H9 (cell line): ENCODE measurements around the gene IL1RL1. TPM values are rescaled to one million over a fixed set of nuclear protein-coding genes. Genes with fewer than 3 reads are reported as not detected.

ENCODE experiments used
- DNase-seq: peaks from one replicate; pipeline ENCODE4 v3.0.0-alpha.2; 2017
- H2AFZ ChIP-seq: one replicate; pipeline ENCODE4 v1.6.1; 2013; ENCODE audit warnings: mild to moderate bottlenecking, low read length, control low read depth, moderate library complexity
- H2AK5ac ChIP-seq: 2 replicates; pipeline ENCODE4 v1.6.1; 2013; ENCODE audit warnings: low read length, control low read depth, mixed read lengths; ENCODE audit not compliant: insufficient read length
- H2BK120ac ChIP-seq: one replicate; pipeline ENCODE4 v1.6.1; 2013; ENCODE audit warnings: low read depth, mild to moderate bottlenecking, low read length, control low read depth, inconsistent platforms; ENCODE audit not compliant: poor library complexity, severe bottlenecking
- H2BK12ac ChIP-seq: 2 replicates; pipeline ENCODE4 v1.6.1; 2013; ENCODE audit warnings: low read length, control low read depth, mixed read lengths, low read depth; ENCODE audit not compliant: insufficient read length
- H2BK15ac ChIP-seq: 2 replicates; pipeline ENCODE4 v1.6.1; 2013; ENCODE audit warnings: low read depth, low read length, control low read depth
- H2BK20ac ChIP-seq: one replicate; pipeline ENCODE4 v1.6.1; 2013; ENCODE audit warnings: low read depth, mild to moderate bottlenecking, low read length, control low read depth, inconsistent platforms; ENCODE audit not compliant: poor library complexity, severe bottlenecking
- H2BK5ac ChIP-seq: 2 replicates; pipeline ENCODE4 v1.6.1; 2013; ENCODE audit warnings: low read length, control low read depth, mixed read lengths; ENCODE audit not compliant: insufficient read length
- H3K14ac ChIP-seq: 2 replicates; pipeline ENCODE4 v1.6.1; 2013; ENCODE audit warnings: low read length, control low read depth; ENCODE audit not compliant: insufficient read depth
- H3K18ac ChIP-seq: 2 replicates; pipeline ENCODE4 v1.6.1; 2013; ENCODE audit warnings: low read depth, mild to moderate bottlenecking, mixed read lengths, low read length, control low read depth; ENCODE audit not compliant: insufficient read length
- H3K23ac ChIP-seq: 2 replicates; pipeline ENCODE4 v1.6.1; 2013; ENCODE audit warnings: low read length, control low read depth, mixed read lengths, low read depth; ENCODE audit not compliant: insufficient read length
- H3K23me2 ChIP-seq: 2 replicates; pipeline ENCODE4 v1.6.1; 2013; ENCODE audit warnings: low read depth, mild to moderate bottlenecking, mixed read lengths, low read length, control low read depth; ENCODE audit not compliant: insufficient read length, poor library complexity, severe bottlenecking
- H3K27ac ChIP-seq: 2 replicates; pipeline ENCODE4 v1.5.1; 2013; ENCODE audit warnings: low read length, control low read depth, mixed read lengths, low read depth; ENCODE audit not compliant: insufficient read length
- H3K27me3 ChIP-seq: 2 replicates; pipeline ENCODE4 v1.6.1; 2013; ENCODE audit warnings: low read length, control low read depth, inconsistent platforms; ENCODE audit not compliant: insufficient read depth
- H3K4ac ChIP-seq: 2 replicates; pipeline ENCODE4 v1.6.1; 2013; ENCODE audit warnings: low read depth, mild to moderate bottlenecking, control low read depth, inconsistent platforms, low read length, moderate library complexity
- H3K4me1 ChIP-seq: 2 replicates; pipeline ENCODE4 v1.6.1; 2013; ENCODE audit warnings: low read length, control low read depth, inconsistent platforms; ENCODE audit not compliant: insufficient read depth
- H3K4me2 ChIP-seq: 2 replicates; pipeline ENCODE4 v1.6.1; 2013; ENCODE audit warnings: low read length, control low read depth, mixed read lengths; ENCODE audit not compliant: insufficient read length, insufficient read depth
- H3K56ac ChIP-seq: 2 replicates; pipeline ENCODE4 v1.6.1; 2013; ENCODE audit warnings: low read depth, mild to moderate bottlenecking, mixed read lengths, low read length, control low read depth; ENCODE audit not compliant: insufficient read length
- H3K79me1 ChIP-seq: 2 replicates; pipeline ENCODE4 v1.6.1; 2013; ENCODE audit warnings: low read depth, mild to moderate bottlenecking, moderate library complexity, low read length, control low read depth, inconsistent platforms; ENCODE audit not compliant: insufficient read depth, poor library complexity, severe bottlenecking
- H3K79me2 ChIP-seq: 2 replicates; pipeline ENCODE4 v1.6.1; 2013; ENCODE audit warnings: low read length, control low read depth, inconsistent platforms; ENCODE audit not compliant: insufficient read depth
- H3K9ac ChIP-seq: 2 replicates; pipeline ENCODE4 v1.6.1; 2013; ENCODE audit warnings: low read length, control low read depth, mixed read lengths; ENCODE audit not compliant: insufficient read length; ENCODE audit errors: extremely low read depth
- H3K9me3 ChIP-seq: one replicate; pipeline ENCODE4 v1.6.1; 2013; ENCODE audit warnings: low read depth, low read length, inconsistent platforms; ENCODE audit not compliant: control insufficient read depth
- H3T11ph ChIP-seq: one replicate; pipeline ENCODE4 v1.6.1; 2013; ENCODE audit warnings: mild to moderate bottlenecking, low read length, control low read depth, inconsistent platforms
- H4K20me1 ChIP-seq: one replicate; pipeline ENCODE4 v1.6.1; 2013; ENCODE audit not compliant: control insufficient read depth, insufficient read length, insufficient read depth
- H4K5ac ChIP-seq: 2 replicates; pipeline ENCODE4 v1.6.1; 2013; ENCODE audit warnings: low read depth, mild to moderate bottlenecking, mixed read lengths, low read length, control low read depth; ENCODE audit not compliant: insufficient read length
- H4K8ac ChIP-seq: replicated peaks from 2 replicates; pipeline ENCODE4 v1.6.1; 2013; ENCODE audit warnings: low read length, control low read depth, mixed read lengths, low read depth; ENCODE audit not compliant: insufficient read length
- H4K91ac ChIP-seq: 2 replicates; pipeline ENCODE4 v1.6.1; 2013; ENCODE audit warnings: low read depth, mild to moderate bottlenecking, moderate library complexity, mixed read lengths, low read length, control low read depth; ENCODE audit not compliant: insufficient read length
- H3K27ac Mint-ChIP-seq, 3 experiments: 2 replicates in 2 of 3; 3 replicates in 1 of 3; pipeline ENCODE4 v1.8.0; 2020 to 2021; ENCODE audit warnings: mixed read lengths in 3 of 3, mild to moderate bottlenecking in 1 of 3, moderate library complexity in 1 of 3
- H3K27me3 Mint-ChIP-seq: 2 replicates; pipeline ENCODE4 v1.8.0; 2021; ENCODE audit warnings: low read depth, mild to moderate bottlenecking, moderate library complexity, mixed read lengths
- H3K36me3 Mint-ChIP-seq, 3 experiments: 2 replicates in 2 of 3; 3 replicates in 1 of 3; pipeline ENCODE4 v1.8.0; 2020 to 2021; ENCODE audit warnings: low read depth in 3 of 3, mixed read lengths in 3 of 3; ENCODE audit not compliant: insufficient read depth in 1 of 3
- H3K4me1 Mint-ChIP-seq, 2 experiments: 2 replicates each; pipeline ENCODE4 v1.8.0; 2020; ENCODE audit warnings: mixed read lengths in 2 of 2
- H3K4me3 Mint-ChIP-seq, 2 experiments: 2 replicates in 1 of 2; 3 replicates in 1 of 2; pipeline ENCODE4 v1.8.0; 2020 to 2021; ENCODE audit warnings: mild to moderate bottlenecking in 2 of 2, mixed read lengths in 2 of 2, moderate library complexity in 1 of 2
- H3K9me3 Mint-ChIP-seq, 2 experiments: 2 replicates in 1 of 2; 3 replicates in 1 of 2; pipeline ENCODE4 v1.8.0; 2020; ENCODE audit warnings: mild to moderate bottlenecking in 2 of 2, mixed read lengths in 2 of 2, moderate library complexity in 1 of 2
- WGBS: extraction: QIAGEN DNeasy Blood & Tissue Kit; methylation state at CpG from one replicate; pipeline ENCODE4 v1.1.7; 2013; ENCODE audit warnings: missing lambda C conversion rate, low lambda C conversion rate, mixed read lengths; ENCODE audit not compliant: insufficient read length; ENCODE audit errors: extremely low coverage; 5-methylcytosine and 5-hydroxymethylcytosine counted together
- total RNA-seq: library from RNA; stranded (reverse); gene quantifications from 2 replicates; pipeline ENCODE4 v1.2.1, GENCODE V29; 2021
- TF ChIP-seq, protein P1 (sequence below): fragments of 200-600 bp; sonication (generic); conservative IDR thresholded peaks from 3 replicates; pipeline ENCODE4 v1.8.0; 2021; ENCODE audit warnings: antibody characterized with exemption, mild to moderate bottlenecking

The IL1RL1 gene
- total RNA-seq, 1 experiment from 2014 or later: not detected

DNA sequence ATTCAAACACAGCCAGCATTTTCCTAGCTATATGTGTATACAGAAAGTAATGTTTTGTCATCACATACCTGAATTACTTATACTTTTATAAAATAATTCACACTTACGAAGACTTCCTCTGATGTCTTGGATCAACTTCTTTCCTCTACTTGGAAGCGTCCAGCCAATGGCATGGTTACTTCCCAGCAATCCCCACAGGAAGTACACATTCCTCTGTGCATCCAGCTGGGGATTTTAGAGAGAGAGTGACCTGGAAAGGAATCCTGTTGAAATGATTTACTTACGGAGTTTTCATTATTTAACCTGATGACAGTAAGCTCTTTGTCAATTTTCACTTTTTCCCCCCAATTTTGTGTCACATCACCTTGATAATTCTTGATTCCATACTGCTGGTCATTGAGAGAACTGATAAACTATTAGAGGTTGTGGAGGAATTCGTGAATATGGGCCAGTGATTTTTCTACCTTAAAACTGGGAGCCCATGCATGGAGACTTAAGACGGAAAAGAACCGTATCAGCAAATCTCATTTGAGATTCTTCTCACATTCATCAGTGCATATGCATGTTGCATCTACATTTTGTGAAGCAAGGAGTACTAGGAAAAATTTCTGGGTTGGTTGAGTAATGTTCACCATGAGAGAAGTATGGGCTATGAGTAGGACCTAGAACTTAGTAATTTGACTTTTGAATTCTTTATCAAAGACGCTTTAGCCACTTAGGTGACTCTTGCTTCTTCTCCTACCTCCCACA, 35.2 kb downstream of the IL1RL1 start:
- Histone ChIP-seq H3K27me3 (no peaks in the 10 kb centered on the region), H2AFZ (no peak overlapping the region), H3K4ac (no peak overlapping the region), H2BK20ac (no peak overlapping the region), H4K91ac (no peak overlapping the region), H3K18ac (no peak overlapping the region), H4K8ac (no peak overlapping the region), H3T11ph (no peak overlapping the region), H2AK5ac (no peak overlapping the region), H3K23ac (no peak overlapping the region), H3K4me1 (no peaks in the 10 kb centered on the region), H3K4me2 (no peak overlapping the region), H3K79me1 (no peaks in the 10 kb centered on the region), H3K9me3 (no peaks in the 10 kb centered on the region), H2BK12ac (no peak overlapping the region), H3K27ac (no peak overlapping the region), H2BK15ac (no peak overlapping the region), H2BK120ac (no peak overlapping the region), H4K20me1 (no peaks in the 10 kb centered on the region), H2BK5ac (no peak overlapping the region), H3K23me2 (no peaks in the 10 kb centered on the region), H4K5ac (no peak overlapping the region), H3K14ac (no peak overlapping the region), H3K56ac (no peak overlapping the region), H3K9ac (no peak overlapping the region), H3K79me2 (no peaks in the 10 kb centered on the region)
- peaks cover 5% of the 10 kb centered on the region; the same call in 1 of the 2 replicates for H3K27me3 Mint-ChIP-seq
- no peaks in the 10 kb centered on the region for H3K36me3 Mint-ChIP-seq
- no peaks in the 10 kb centered on the region for H3K4me1 Mint-ChIP-seq
- no peak for DNase-seq
- TF ChIP-seq, protein P1, sequence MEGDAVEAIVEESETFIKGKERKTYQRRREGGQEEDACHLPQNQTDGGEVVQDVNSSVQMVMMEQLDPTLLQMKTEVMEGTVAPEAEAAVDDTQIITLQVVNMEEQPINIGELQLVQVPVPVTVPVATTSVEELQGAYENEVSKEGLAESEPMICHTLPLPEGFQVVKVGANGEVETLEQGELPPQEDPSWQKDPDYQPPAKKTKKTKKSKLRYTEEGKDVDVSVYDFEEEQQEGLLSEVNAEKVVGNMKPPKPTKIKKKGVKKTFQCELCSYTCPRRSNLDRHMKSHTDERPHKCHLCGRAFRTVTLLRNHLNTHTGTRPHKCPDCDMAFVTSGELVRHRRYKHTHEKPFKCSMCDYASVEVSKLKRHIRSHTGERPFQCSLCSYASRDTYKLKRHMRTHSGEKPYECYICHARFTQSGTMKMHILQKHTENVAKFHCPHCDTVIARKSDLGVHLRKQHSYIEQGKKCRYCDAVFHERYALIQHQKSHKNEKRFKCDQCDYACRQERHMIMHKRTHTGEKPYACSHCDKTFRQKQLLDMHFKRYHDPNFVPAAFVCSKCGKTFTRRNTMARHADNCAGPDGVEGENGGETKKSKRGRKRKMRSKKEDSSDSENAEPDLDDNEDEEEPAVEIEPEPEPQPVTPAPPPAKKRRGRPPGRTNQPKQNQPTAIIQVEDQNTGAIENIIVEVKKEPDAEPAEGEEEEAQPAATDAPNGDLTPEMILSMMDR: no peak
- no CpG with 5 or more reads among the region's 7 CpGs for WGBS
- H3K27ac Mint-ChIP-seq: no peak overlapping the region
- H3K4me3 Mint-ChIP-seq: no peak overlapping the region
- H3K9me3 Mint-ChIP-seq: no peaks in the 10 kb centered on the region
